ENCODE data around the gene ADA. TPM values are rescaled to one million over a fixed set of nuclear protein-coding genes. Genes with fewer than 3 reads are reported as not detected.

ADA gene
- total RNA-seq, 1 donor from 2014 or later: 72.3 TPM

GRCh38 chr20:44576297-44576696 is 75.2 kb downstream of the ADA start:
- Mint-ChIP-seq H3K27ac (peak overlapping the region; percentile 89), H3K4me1 (peaks cover 44% of the 10 kb centered on the region), H3K27me3 (no peaks in the 10 kb centered on the region), H3K9me3 (no peaks in the 10 kb centered on the region), H3K36me3 (ENCODE audit: low read depth) (no peaks in the 10 kb centered on the region), H3K4me3 (peak overlapping the region; percentile 72)
- ATAC-seq (ENCODE audit: low read depth) (peak; percentile 80), DNase-seq (no peak)
- intact Hi-C loops (cut with micrococcal nuclease): loop anchor here (1.0 to 2.0 kb wide), 7 partner anchors 10 to 291 kb away; no protein-coding TSS in a partner anchor
- ChIA-PET CTCF (interaction anchor here (0.7 to 7.7 kb wide), 17 partner anchors 9 to 291 kb away, joined by 3 to 147 read pairs (median 7); partner anchors contain the start of gene SERINC3), POLR2A (interaction anchor here (0.6 to 3.6 kb wide), 12 partner anchors 11 to 75 kb away, joined by 3 to 46 read pairs (median 6); partner anchors contain the start of gene ADA)
- TF ChIP-seq, protein P1, sequence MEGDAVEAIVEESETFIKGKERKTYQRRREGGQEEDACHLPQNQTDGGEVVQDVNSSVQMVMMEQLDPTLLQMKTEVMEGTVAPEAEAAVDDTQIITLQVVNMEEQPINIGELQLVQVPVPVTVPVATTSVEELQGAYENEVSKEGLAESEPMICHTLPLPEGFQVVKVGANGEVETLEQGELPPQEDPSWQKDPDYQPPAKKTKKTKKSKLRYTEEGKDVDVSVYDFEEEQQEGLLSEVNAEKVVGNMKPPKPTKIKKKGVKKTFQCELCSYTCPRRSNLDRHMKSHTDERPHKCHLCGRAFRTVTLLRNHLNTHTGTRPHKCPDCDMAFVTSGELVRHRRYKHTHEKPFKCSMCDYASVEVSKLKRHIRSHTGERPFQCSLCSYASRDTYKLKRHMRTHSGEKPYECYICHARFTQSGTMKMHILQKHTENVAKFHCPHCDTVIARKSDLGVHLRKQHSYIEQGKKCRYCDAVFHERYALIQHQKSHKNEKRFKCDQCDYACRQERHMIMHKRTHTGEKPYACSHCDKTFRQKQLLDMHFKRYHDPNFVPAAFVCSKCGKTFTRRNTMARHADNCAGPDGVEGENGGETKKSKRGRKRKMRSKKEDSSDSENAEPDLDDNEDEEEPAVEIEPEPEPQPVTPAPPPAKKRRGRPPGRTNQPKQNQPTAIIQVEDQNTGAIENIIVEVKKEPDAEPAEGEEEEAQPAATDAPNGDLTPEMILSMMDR (IDR thresholded peaks at IDR 0.05): no peak

GRCh38 chr20:44574372-44574771 is 77.1 kb downstream of the ADA start:
- no peaks in the 10 kb centered on the region for H3K27me3 Mint-ChIP-seq
- ATAC-seq (ENCODE audit: low read depth): no peak
- H3K36me3 Mint-ChIP-seq (ENCODE audit: low read depth): no peaks in the 10 kb centered on the region
- no peak overlapping the region for H3K27ac Mint-ChIP-seq
- no peaks in the 10 kb centered on the region for H3K9me3 Mint-ChIP-seq
- peaks cover 24% of the 10 kb centered on the region for H3K4me1 Mint-ChIP-seq
- intact Hi-C loops (cut with micrococcal nuclease): no loop called here
- H3K4me3 Mint-ChIP-seq: no peak overlapping the region
- ChIA-PET CTCF (interaction anchor here (3.1 to 7.7 kb wide), 4 partner anchors 12 to 35 kb away, joined by 32 to 147 read pairs (median 45); no protein-coding TSS in a partner anchor), POLR2A (interaction anchor here (3.6 kb wide), 1 partner anchor 35 kb away, joined by 32 read pairs; no protein-coding TSS in a partner anchor)
- no peak for DNase-seq
- TF ChIP-seq, protein P1 (IDR thresholded peaks at IDR 0.05): no peak

GRCh38 chr20:44573501-44573869 is 78.0 kb downstream of the ADA start:
- ChIA-PET POLR2A (no interaction called here), CTCF (interaction anchor here (7.7 kb wide), 1 partner anchor 36 kb away, joined by 147 read pairs; no protein-coding TSS in a partner anchor)
- intact Hi-C loops (cut with micrococcal nuclease): no loop called here
- no peak overlapping the region for H3K27ac Mint-ChIP-seq
- no peak overlapping the region for H3K4me3 Mint-ChIP-seq
- DNase-seq (no peak), ATAC-seq (ENCODE audit: low read depth) (no peak)
- no peaks in the 10 kb centered on the region for H3K9me3 Mint-ChIP-seq
- TF ChIP-seq, protein P1 (IDR thresholded peaks at IDR 0.05): no peak
- no peaks in the 10 kb centered on the region for H3K36me3 Mint-ChIP-seq (ENCODE audit: low read depth)
- peaks cover 20% of the 10 kb centered on the region for H3K4me1 Mint-ChIP-seq
- H3K27me3 Mint-ChIP-seq: no peaks in the 10 kb centered on the region

DNA sequence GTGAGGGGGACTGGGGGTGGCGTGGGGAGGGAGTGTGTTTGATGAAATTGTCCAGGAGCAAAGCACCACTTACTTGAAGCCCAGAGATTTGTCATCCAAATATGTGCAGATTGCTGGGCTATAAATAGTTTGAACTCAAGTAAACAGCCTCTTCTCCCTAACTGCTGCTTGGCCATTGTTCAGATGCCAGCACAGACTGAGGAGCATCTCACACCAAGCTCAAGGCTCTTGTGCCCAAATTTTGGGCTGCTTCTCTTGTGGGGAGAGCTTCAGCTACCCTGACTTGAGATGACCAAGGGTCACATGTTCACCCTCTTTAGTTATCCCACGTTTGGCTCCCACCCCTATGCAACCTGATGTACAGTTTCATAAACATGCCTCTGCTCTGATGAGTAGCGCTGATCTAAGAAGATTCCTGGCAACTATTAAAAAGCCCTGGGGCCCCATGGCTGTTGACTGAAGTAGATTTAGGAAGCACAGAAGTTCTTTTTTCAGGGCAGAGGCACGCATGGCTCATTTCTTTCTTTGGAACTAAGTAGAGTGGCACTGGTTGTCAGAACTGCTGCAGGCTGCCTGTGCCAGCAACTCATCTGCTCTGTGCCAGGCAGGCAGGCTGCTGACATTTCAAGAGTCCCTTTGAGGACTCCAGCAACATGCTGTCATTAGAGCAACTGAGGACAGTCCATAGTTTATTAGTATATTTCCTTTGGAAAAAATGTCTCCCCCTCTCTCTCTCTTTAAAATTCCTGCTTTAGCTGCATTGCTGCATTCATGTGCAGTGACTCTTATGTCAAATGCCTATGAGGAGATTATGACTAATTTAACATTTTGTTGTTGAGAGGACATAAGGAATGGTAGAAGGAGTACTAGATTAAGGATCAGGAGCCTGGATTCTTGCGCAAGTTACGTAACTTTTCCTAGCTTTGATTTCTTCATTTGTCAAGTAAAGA is 78.7 kb downstream of the ADA start:
- intact Hi-C loops (cut with micrococcal nuclease): no loop called here
- TF ChIP-seq, protein P1 (IDR thresholded peaks at IDR 0.05): no peak
- POLR2A ChIA-PET: interaction anchor here (0.6 kb wide), 1 partner anchor 67 kb away, joined by 3 read pairs; no protein-coding TSS in a partner anchor
- Mint-ChIP-seq H3K4me3 (no peak overlapping the region), H3K36me3 (ENCODE audit: low read depth) (no peaks in the 10 kb centered on the region), H3K4me1 (peaks cover 20% of the 10 kb centered on the region), H3K27me3 (no peaks in the 10 kb centered on the region), H3K27ac (no peak overlapping the region), H3K9me3 (no peaks in the 10 kb centered on the region)
- CTCF ChIA-PET: interaction anchor here (7.7 kb wide), 1 partner anchor 36 kb away, joined by 147 read pairs; no protein-coding TSS in a partner anchor
- ATAC-seq (ENCODE audit: low read depth) (no peak), DNase-seq (no peak)
